Heart right ventricle (tissue), 16 donors: ENCODE data around the gene LRP1B. TPM values are rescaled to one million over a fixed set of nuclear protein-coding genes. Genes with fewer than 3 reads are reported as not detected.
"Not testable (repeated sequence)": the region's sequence is repeated elsewhere in the genome, so short reads cannot be mapped to it uniquely, and the experiment has no call there.

Experiments used
- ATAC-seq, 8 donors: fragments of 200-7000 bp; cut with Tn5 transposase; one replicate each; pipeline ENCODE4 v1.9.1; 2020; ENCODE audit warnings: mild to moderate bottlenecking in 8 of 8, moderate library complexity in 8 of 8, moderate number of reproducible peaks in 1 of 8
- DNase-seq, 2 donors: peaks; one replicate each; pipeline ENCODE4 v3.0.0-alpha.2; 2020
- H3K27ac ChIP-seq, 10 donors: fragments of 200-600 bp; sonication (generic) in 2 of 10; one replicate each; pipeline versions ENCODE4 v1.5.0 to v1.8.0; 2020 to 2022; ENCODE audit warnings: mild to moderate bottlenecking in 3 of 10
- H3K27me3 ChIP-seq, 7 donors: fragments of 200-600 bp; one replicate each; pipeline ENCODE4 v1.8.0; 2021 to 2022; ENCODE audit warnings: mild to moderate bottlenecking in 2 of 7
- H3K36me3 ChIP-seq, 9 donors: fragments of 200-600 bp; sonication (generic) in 1 of 9; one replicate each; pipeline versions ENCODE4 v1.5.0 to v1.8.0; 2020 to 2022; ENCODE audit warnings: mild to moderate bottlenecking in 2 of 9
- H3K4me1 ChIP-seq, 9 donors: fragments of 200-600 bp; sonication (generic) in 1 of 9; one replicate each; pipeline versions ENCODE4 v1.5.0 to v1.8.0; 2020 to 2022; ENCODE audit warnings: mild to moderate bottlenecking in 4 of 9
- H3K4me3 ChIP-seq, 10 donors: fragments of 200-600 bp; sonication (generic) in 2 of 10; one replicate each; pipeline versions ENCODE4 v1.5.0 to v1.8.0; 2020 to 2022; ENCODE audit warnings: mild to moderate bottlenecking in 7 of 10, moderate library complexity in 2 of 10
- H3K9me3 ChIP-seq, 11 donors: fragments of 200-600 bp in 10 of 11; sonication (generic) in 2 of 11; one replicate each; pipeline versions ENCODE4 v1.5.0 to v1.8.0; 2013 to 2022; ENCODE audit warnings: mild to moderate bottlenecking in 2 of 11, control low read depth in 1 of 11, moderate library complexity in 1 of 11
- WGBS, 2 donors: extraction: QIAGEN DNeasy Blood & Tissue Kit; methylation state at CpG; one replicate each; pipeline ENCODE4 v1.1.7; 2013; ENCODE audit warnings: inconsistent platforms in 1 of 2; 5-methylcytosine and 5-hydroxymethylcytosine counted together
- intact Hi-C, 10 donors: fragments of 100-400 bp; cut with DNase I; formaldehyde crosslinking; loops; one replicate each; pipeline versions ENCODE4 v1.11.1 to v1.14.2; 2022
- polyA plus RNA-seq, 2 donors: library from polyadenylated mRNA; stranded (reverse); fragments of 200-250 nt; gene quantifications; one replicate each; pipeline ENCODE4 v1.2.3, GENCODE V29; 2013
- total RNA-seq, 10 donors: library from RNA; stranded (reverse); fragmentation: NEBNext Ultra II Directional in 3 of 10; extraction: Animal tissue kit (Norgen Biotek cat#: 25700) in 3 of 10; gene quantifications; one replicate each; pipeline versions ENCODE4 v1.2.1 to v1.2.4, GENCODE V29; 2021 to 2023
- TF ChIP-seq, protein P1 (sequence below), 9 donors: fragments of 200-600 bp; sonication (generic) in 2 of 9; IDR thresholded peaks; one replicate each; pipeline versions ENCODE4 v1.5.0 to v1.8.0; 2021 to 2022; ENCODE audit warnings: antibody characterized with exemption in 9 of 9, mild to moderate bottlenecking in 5 of 9, moderate library complexity in 1 of 9
- donor health status: Arrhythmogenic right ventricular cardiomyopathy.
- donor health status: ischemic (EF 13 %, LVEDD 7.1; RV severe dilation, severe dysfunction).
- donor health status: healthy with polysubstance abuse.
- donor health status: DM: no; HTN: yes; CAD: no.
- donor health status: DM: no; HTN: no; CAD: no.
- donor health status: ischemic (EF 25% LVEDD 6.9; RV normal size, moderate dysfunction).
- donor health status: ischemic (EF 25% LVEDD 5.7; RV mildly dilated, moderate dysfunction).
- donor health status: healthy.
- donor health status: DM: yes; HTN: yes; CAD: no.
- donor health status: Ischemic cardiomyopathy.
- donor health status: ischemic (EF 35%, LVEDD 5.7; RV mildly dilated, moderate dysfunction).
- donor health status: nonischemic (EF 11% LVEDD 7.7; RV severe dilation, severe dysfunction).
- donor health status: DM: yes; HTN: yes; CAD: no.
- donor health status: PGD.
- donor health status: ischemic (EF 29% LVEDD 5.4; RV normal size, mild dysfunction).
- donor health status: nonischemic (EF 23%, LVEDD 6.1; RV moderate dilation, normal function).

The LRP1B gene
- total and polyA plus RNA-seq, 12 donors, result 0.02 to 0.27 (median 0.14) TPM; not detected in 1

DNA sequence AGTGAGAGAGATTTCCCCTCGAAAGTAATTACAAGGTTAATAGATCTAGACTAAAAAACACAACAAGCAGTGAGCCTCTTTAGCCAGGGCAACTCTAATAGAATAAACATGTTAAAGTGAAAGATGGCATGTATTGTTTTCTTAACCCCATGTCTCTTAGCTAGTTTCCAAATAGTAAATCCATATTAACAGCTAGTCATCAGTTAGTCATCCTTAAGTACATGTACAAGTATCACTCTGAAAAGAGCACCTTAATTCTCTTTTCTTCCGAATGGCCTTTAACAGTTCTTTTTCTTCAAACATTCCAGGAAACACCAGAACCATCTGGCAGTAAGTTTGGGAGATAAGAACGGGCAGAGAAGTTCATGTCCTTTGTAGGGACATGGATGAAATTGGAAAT, 1480.0 kb downstream of the LRP1B start:
- no peak for ATAC-seq
- Histone ChIP-seq H3K36me3 (no peaks in the 10 kb centered on the region), H3K9me3 (no peaks in the 10 kb centered on the region), H3K4me1 (no peaks in the 10 kb centered on the region), H3K4me3 (no peak overlapping the region), H3K27ac (no peak overlapping the region), H3K27me3 (no peaks in the 10 kb centered on the region)
- TF ChIP-seq, protein P1, sequence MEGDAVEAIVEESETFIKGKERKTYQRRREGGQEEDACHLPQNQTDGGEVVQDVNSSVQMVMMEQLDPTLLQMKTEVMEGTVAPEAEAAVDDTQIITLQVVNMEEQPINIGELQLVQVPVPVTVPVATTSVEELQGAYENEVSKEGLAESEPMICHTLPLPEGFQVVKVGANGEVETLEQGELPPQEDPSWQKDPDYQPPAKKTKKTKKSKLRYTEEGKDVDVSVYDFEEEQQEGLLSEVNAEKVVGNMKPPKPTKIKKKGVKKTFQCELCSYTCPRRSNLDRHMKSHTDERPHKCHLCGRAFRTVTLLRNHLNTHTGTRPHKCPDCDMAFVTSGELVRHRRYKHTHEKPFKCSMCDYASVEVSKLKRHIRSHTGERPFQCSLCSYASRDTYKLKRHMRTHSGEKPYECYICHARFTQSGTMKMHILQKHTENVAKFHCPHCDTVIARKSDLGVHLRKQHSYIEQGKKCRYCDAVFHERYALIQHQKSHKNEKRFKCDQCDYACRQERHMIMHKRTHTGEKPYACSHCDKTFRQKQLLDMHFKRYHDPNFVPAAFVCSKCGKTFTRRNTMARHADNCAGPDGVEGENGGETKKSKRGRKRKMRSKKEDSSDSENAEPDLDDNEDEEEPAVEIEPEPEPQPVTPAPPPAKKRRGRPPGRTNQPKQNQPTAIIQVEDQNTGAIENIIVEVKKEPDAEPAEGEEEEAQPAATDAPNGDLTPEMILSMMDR (IDR thresholded peaks at IDR 0.05), result no peak
- intact Hi-C loops, result no loop called here
- WGBS, 2 donors, result 59 to 69% methylated on average over 3 of the region's 3 CpGs
- no peak for DNase-seq

GRCh38 chr2:140650134-140650533, 1480.7 kb downstream of the LRP1B start:
- H3K27ac ChIP-seq, H3K27me3 ChIP-seq, H3K9me3 ChIP-seq, H3K36me3 ChIP-seq, H3K4me1 ChIP-seq, DNase-seq, H3K4me3 ChIP-seq, intact Hi-C loops, ATAC-seq: not testable (repeated sequence)
- WGBS, 2 donors, result 92 to 96% methylated on average over 4 of the region's 4 CpGs

- Histone ChIP-seq H3K4me1 (no peaks in the 10 kb centered on the region), H3K27ac (no peak overlapping the region), H3K27me3 (no peaks in the 10 kb centered on the region), H3K4me3 (no peak overlapping the region), H3K36me3 (no peaks in the 10 kb centered on the region), H3K9me3 (no peaks in the 10 kb centered on the region)
- ATAC-seq (no peak), DNase-seq (no peak)
- 89 to 90% methylated on average over 2 of the region's 2 CpGs for WGBS, 2 donors
- intact Hi-C loops, result no loop called here
- TF ChIP-seq, protein P1 (IDR thresholded peaks at IDR 0.05), result no peak
Observed at GRCh38 chr2:140648393-140648792, 1482.4 kb downstream of the LRP1B start.

DNA sequence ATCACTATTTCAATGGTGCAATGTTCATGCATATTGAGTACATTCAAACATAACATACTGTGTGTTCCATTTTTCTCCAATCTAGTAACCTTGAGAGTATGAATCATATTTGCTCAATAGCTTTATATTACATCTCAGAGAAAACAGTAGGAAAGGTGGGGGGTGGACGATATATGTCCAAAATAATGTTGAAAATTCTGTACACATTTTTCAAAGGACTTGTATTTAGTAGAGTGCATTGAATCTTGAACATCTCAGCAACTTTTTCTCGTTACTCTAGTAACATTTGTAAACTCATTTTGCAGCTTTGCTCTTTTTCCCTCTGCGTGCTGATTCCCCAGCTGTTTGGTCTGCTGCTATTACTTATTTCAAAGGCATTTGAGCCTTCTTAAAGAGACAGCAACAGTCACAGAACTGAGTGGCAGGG, 1487.0 kb downstream of the LRP1B start:
- Histone ChIP-seq H3K36me3 (no peaks in the 10 kb centered on the region), H3K4me3 (no peak overlapping the region), H3K27ac (no peak overlapping the region), H3K27me3 (no peaks in the 10 kb centered on the region), H3K4me1 (no peaks in the 10 kb centered on the region), H3K9me3 (no peaks in the 10 kb centered on the region)
- WGBS, 2 donors, result 51% methylated on average over 3 of the region's 3 CpGs
- no peak for ATAC-seq
- TF ChIP-seq, protein P1 (IDR thresholded peaks at IDR 0.05), result no peak
- DNase-seq, result no peak
- intact Hi-C loops, result no loop called here

DNA sequence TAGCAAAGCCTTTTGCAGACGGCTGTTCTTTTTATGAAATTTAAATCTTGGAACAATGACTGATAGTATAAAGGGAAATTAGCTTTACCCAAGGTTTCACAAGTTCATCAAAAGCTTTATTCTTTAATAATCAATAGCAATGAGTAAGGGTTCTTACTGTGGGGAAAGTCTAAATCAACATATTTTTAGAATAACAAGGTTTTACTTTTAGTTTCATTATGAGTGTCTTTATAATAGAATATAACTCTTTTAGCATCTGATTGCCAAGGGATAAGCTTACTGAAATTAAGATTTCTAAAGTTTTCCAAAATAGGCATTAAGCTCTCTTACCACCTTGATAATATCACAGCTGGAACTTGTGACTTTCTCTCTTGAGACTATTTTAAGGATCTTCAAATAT, 1489.7 kb downstream of the LRP1B start:
- intact Hi-C loops, result no loop called here
- no peak for ATAC-seq
- 73 to 79% methylated on average over 1 of the region's 1 CpG for WGBS, 2 donors

More for the DNA sequence above, 1489.7 kb downstream of the LRP1B start:
- H3K27ac ChIP-seq, result no peak overlapping the region
- H3K4me3 ChIP-seq, result no peak overlapping the region
- TF ChIP-seq, protein P1 (IDR thresholded peaks at IDR 0.05), result no peak
- DNase-seq, result no peak
- H3K27me3 ChIP-seq, result no peaks in the 10 kb centered on the region
- H3K4me1 ChIP-seq, result no peaks in the 10 kb centered on the region
- no peaks in the 10 kb centered on the region for H3K36me3 ChIP-seq
- peaks cover 0 to 3% (median 0%) of the 10 kb centered on the region in 11 donors for H3K9me3 ChIP-seq
